OCI-LY7 (cell line): ENCODE results near the gene ZNF764. TPM values are rescaled to one million over a fixed set of nuclear protein-coding genes. Genes with fewer than 3 reads are reported as not detected.

Experiments used
- BruUV-seq: library from RNA; stranded (reverse); fragments of 400-500 nt; replicated peaks from 2 replicates; lab custom pipeline; 2021; lab: Mats Ljungman, UMichigan
- CTCF ChIA-PET: fragments of 300-600 bp; sonication (Branson Sonifier 250); formaldehyde crosslinking; loops from one replicate; lab custom pipeline; 2022; ENCODE audit warnings: antibody characterized with exemption; ENCODE audit not compliant: unreplicated experiment; lab: Charles Lee
- POLR2A ChIA-PET: fragments of 300-600 bp; sonication (Branson Sonifier 250); formaldehyde crosslinking; loops from one replicate; lab custom pipeline; 2022; ENCODE audit warnings: antibody characterized with exemption; lab: Charles Lee
- DNase-seq: peaks from one replicate; pipeline ENCODE4 v3.0.0-alpha.2; 2015; ENCODE audit warnings: low spot score
- H2AFZ ChIP-seq: fragments of 200-600 bp; sonication (generic), shearing (Covaris generic); 2 replicates; pipeline ENCODE4 v1.6.1; 2014; ENCODE audit warnings: mild to moderate bottlenecking, antibody characterized with exemption, low read length, moderate library complexity
- H3K27ac ChIP-seq: fragments of 200-600 bp; sonication (generic); 2 replicates; pipeline ENCODE4 v1.5.1; 2014; ENCODE audit warnings: mixed run types, low read depth, mild to moderate bottlenecking, moderate library complexity, low read length, inconsistent platforms; ENCODE audit not compliant: poor library complexity, severe bottlenecking
- H3K36me3 ChIP-seq: fragments of 200-600 bp; sonication (generic); 2 replicates; pipeline ENCODE4 v1.6.1; 2014; ENCODE audit warnings: mild to moderate bottlenecking, antibody characterized with exemption, low read length, moderate library complexity, mixed read lengths; ENCODE audit not compliant: insufficient read depth
- H3K4me1 ChIP-seq: fragments of 200-600 bp; sonication (generic); 2 replicates; pipeline ENCODE4 v1.5.1; 2014; ENCODE audit warnings: mild to moderate bottlenecking, low read length; ENCODE audit not compliant: insufficient read depth, poor library complexity, severe bottlenecking
- H3K4me2 ChIP-seq: fragments of 200-600 bp; sonication (generic); 2 replicates; pipeline ENCODE4 v1.6.1; 2014; ENCODE audit warnings: mild to moderate bottlenecking, low read length
- H3K4me3 ChIP-seq: fragments of 200-600 bp; sonication (generic); 2 replicates; pipeline ENCODE4 v1.5.1; 2014; ENCODE audit warnings: mild to moderate bottlenecking, low read depth, low read length; ENCODE audit not compliant: poor library complexity, severe bottlenecking
- H3K79me2 ChIP-seq: fragments of 200-600 bp; sonication (generic); 2 replicates; pipeline ENCODE4 v1.6.1; 2016; ENCODE audit warnings: low read depth, mild to moderate bottlenecking, low read length, moderate library complexity, mixed read lengths; ENCODE audit not compliant: insufficient read depth
- H3K9me2 ChIP-seq: fragments of 200-600 bp; sonication (generic); 2 replicates; pipeline ENCODE4 v1.6.1; 2016; ENCODE audit warnings: mild to moderate bottlenecking, low read length, mixed read lengths; ENCODE audit not compliant: insufficient read depth
- H3K9me3 ChIP-seq: fragments of 200-600 bp; sonication (generic); 2 replicates; pipeline ENCODE4 v1.6.1; 2014; ENCODE audit warnings: mild to moderate bottlenecking, mixed run types, low read length, mixed read lengths
- H4K20me1 ChIP-seq: fragments of 200-600 bp; sonication (generic); 2 replicates; pipeline ENCODE4 v1.6.1; 2014; ENCODE audit warnings: mild to moderate bottlenecking, antibody characterized with exemption, low read length, moderate library complexity, mixed read lengths; ENCODE audit not compliant: insufficient read depth
- EZH2phosphoT487 ChIP-seq: fragments of 200-600 bp; sonication (generic); IDR thresholded peaks from 2 replicates; pipeline ENCODE4 v1.6.1; 2018; ENCODE audit warnings: low read depth, borderline replicate concordance, mild to moderate bottlenecking, mixed run types, antibody characterized with exemption, low read length, moderate library complexity, mixed read lengths
- intact Hi-C: fragments of 100-400 bp; cut with micrococcal nuclease; formaldehyde crosslinking; loops from one replicate; pipeline ENCODE4 v1.10.0; 2022; ENCODE audit not compliant: unreplicated experiment
- total RNA-seq, 2 experiments: library from RNA; depleted of rRNA in 1 of 2; stranded (reverse); fragments of >200 nt in 1 of 2; shearing (Covaris generic) in 1 of 2; gene quantifications; 2 replicates each; pipeline ENCODE4 v1.2.3, GENCODE V29; 2014 to 2022
- TF ChIP-seq, protein P1 (sequence below): fragments of 200-600 bp; sonication (generic); conservative IDR thresholded peaks from 2 replicates; pipeline ENCODE4 v1.5.1; 2014; ENCODE audit warnings: mild to moderate bottlenecking, antibody characterized with exemption, low read length, moderate library complexity, mixed read lengths

The ZNF764 gene
- total RNA-seq, 2 experiments from 2014 or later = 12.8 to 14.6 TPM

- intact Hi-C loops = loop anchor here (2.0 kb wide), 1 partner anchor 61 kb away; the partner anchor contains the start of gene ITGAL
- DNase-seq = peak; percentile 45
- Histone ChIP-seq H3K27ac (peak overlapping the region; percentile 82), H2AFZ (peak overlapping the region; percentile 51), H3K9me2 (no peaks in the 10 kb centered on the region), H4K20me1 (no peaks in the 10 kb centered on the region), H3K4me1 (peaks cover 34% of the 10 kb centered on the region), H3K4me2 (peak overlapping the region; percentile 89), H3K79me2 (peaks cover 28% of the 10 kb centered on the region; the same call in 1 of the 2 replicates), H3K9me3 (no peaks in the 10 kb centered on the region), H3K4me3 (peak overlapping the region; percentile 75), H3K36me3 (peaks cover 21% of the 10 kb centered on the region)
- TF ChIP-seq, protein P1, sequence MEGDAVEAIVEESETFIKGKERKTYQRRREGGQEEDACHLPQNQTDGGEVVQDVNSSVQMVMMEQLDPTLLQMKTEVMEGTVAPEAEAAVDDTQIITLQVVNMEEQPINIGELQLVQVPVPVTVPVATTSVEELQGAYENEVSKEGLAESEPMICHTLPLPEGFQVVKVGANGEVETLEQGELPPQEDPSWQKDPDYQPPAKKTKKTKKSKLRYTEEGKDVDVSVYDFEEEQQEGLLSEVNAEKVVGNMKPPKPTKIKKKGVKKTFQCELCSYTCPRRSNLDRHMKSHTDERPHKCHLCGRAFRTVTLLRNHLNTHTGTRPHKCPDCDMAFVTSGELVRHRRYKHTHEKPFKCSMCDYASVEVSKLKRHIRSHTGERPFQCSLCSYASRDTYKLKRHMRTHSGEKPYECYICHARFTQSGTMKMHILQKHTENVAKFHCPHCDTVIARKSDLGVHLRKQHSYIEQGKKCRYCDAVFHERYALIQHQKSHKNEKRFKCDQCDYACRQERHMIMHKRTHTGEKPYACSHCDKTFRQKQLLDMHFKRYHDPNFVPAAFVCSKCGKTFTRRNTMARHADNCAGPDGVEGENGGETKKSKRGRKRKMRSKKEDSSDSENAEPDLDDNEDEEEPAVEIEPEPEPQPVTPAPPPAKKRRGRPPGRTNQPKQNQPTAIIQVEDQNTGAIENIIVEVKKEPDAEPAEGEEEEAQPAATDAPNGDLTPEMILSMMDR = peak; percentile 44; the same call in 1 of the 2 replicates
- TF ChIP-seq EZH2phosphoT487 = no peak
- POLR2A ChIA-PET = interaction anchor here (0.6 to 4.6 kb wide), 7 partner anchors 24 to 104 kb away, joined by 3 to 54 read pairs (median 3); partner anchors contain the start of genes DCTPP1, ZNF689 and ZNF764
- no TSS peak for BruUV-seq
- CTCF ChIA-PET = interaction anchor here (0.7 kb wide), 1 partner anchor 95 kb away, joined by 4 read pairs; no protein-coding TSS in a partner anchor
Measured at GRCh38 chr16:30533748-30534367, 24.3 kb downstream of the ZNF764 start.

- Histone ChIP-seq H3K36me3 (peaks cover 21% of the 10 kb centered on the region), H4K20me1 (no peaks in the 10 kb centered on the region), H3K9me3 (no peaks in the 10 kb centered on the region), H3K4me3 (peak overlapping the region; percentile 75), H3K79me2 (peaks cover 28% of the 10 kb centered on the region; the same call in 1 of the 2 replicates), H3K27ac (no peak overlapping the region), H3K4me1 (peaks cover 41% of the 10 kb centered on the region), H3K9me2 (no peaks in the 10 kb centered on the region), H3K4me2 (peak overlapping the region; percentile 89), H2AFZ (no peak overlapping the region)
- TF ChIP-seq, protein P1 = no peak
- TF ChIP-seq EZH2phosphoT487 = no peak
- BruUV-seq = no TSS peak
- DNase-seq = no peak
- CTCF ChIA-PET = no interaction called here
- POLR2A ChIA-PET = interaction anchor here (0.6 to 4.6 kb wide), 4 partner anchors 24 to 208 kb away, joined by 3 to 54 read pairs (median 3); partner anchors contain the start of genes DCTPP1 and ZNF764
- intact Hi-C loops = no loop called here
Measured at GRCh38 chr16:30533146-30533522, 25.0 kb downstream of the ZNF764 start.
